Mononuclear cell (primary cell): ENCODE measurements around the gene JMY. TPM values are rescaled to one million over a fixed set of nuclear protein-coding genes. Genes with fewer than 3 reads are reported as not detected.

ENCODE experiments used
- H3K27me3 ChIP-seq: 2 replicates; pipeline ENCODE4 v1.6.0; 2011; ENCODE audit warnings: low read length, control low read depth; ENCODE audit not compliant: insufficient read depth
- H3K4me1 ChIP-seq: 2 replicates; pipeline ENCODE4 v1.5.1; 2011; ENCODE audit warnings: mild to moderate bottlenecking, low read length, control low read depth; ENCODE audit not compliant: insufficient read depth
- H3K4me3 ChIP-seq: 2 replicates; pipeline ENCODE4 v1.5.1; 2011; ENCODE audit warnings: mild to moderate bottlenecking, low read length, moderate library complexity
- H3K9me3 ChIP-seq: 2 replicates; pipeline ENCODE4 v1.5.1; 2011; ENCODE audit warnings: low read depth, mild to moderate bottlenecking, control low read depth, low read length
- total RNA-seq: library from RNA; depleted of rRNA; stranded (reverse); fragments of >200 nt; gene quantifications from one replicate; pipeline ENCODE4 v1.2.3, GENCODE V29; 2012

The JMY gene
- total RNA-seq, 1 donor, result 77.6 TPM

DNA sequence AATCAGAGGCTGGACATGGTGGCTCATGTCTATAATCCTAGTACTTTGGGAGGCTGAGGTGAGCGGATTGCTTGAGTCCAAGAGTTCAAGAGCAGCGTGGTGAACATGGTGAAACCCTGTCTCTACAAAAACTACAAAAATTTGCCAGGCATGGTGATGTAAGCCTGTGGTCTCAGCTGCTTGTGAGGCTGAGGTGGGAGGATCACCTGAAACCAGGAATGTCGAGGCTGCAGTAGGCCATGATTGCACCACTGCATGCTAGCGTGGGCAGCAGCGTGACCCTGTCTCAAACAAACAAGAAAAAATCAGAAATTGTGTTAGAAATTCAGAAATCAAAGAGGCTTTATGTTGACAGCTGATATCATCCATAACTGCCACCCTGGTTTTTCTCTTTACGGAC is 21.4 kb downstream of the JMY start:
- Histone ChIP-seq H3K9me3 (no peaks in the 10 kb centered on the region), H3K4me3 (no peak overlapping the region), H3K4me1 (no peaks in the 10 kb centered on the region), H3K27me3 (no peaks in the 10 kb centered on the region)

DNA sequence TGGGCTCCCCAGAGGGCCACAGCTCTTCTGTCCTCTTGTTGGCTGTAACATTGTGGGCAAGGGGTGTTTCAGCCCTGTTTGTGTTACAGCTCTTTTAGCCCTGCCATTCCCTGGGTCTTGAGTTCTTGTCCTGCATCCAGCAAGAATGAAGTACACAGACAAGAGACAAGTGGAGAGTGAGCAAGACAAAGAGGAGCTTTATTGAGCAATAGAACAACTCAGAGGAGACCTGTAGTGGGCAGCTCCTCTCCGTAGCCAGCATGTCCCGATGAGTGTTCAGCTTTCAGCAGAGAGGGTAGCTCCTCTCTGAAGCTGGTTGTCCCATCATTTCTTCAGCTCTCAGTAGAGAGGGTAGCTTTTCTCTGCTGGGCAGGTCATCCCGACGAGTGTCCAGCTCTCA is 22.9 kb downstream of the JMY start:
- Histone ChIP-seq H3K4me1 (peaks cover 6% of the 10 kb centered on the region), H3K9me3 (no peaks in the 10 kb centered on the region), H3K4me3 (no peak overlapping the region), H3K27me3 (no peaks in the 10 kb centered on the region)

- H3K27me3 ChIP-seq, result no peaks in the 10 kb centered on the region
- H3K4me1 ChIP-seq, result peaks cover 6% of the 10 kb centered on the region
- no peak overlapping the region for H3K4me3 ChIP-seq
- no peaks in the 10 kb centered on the region for H3K9me3 ChIP-seq
These were observed 23.5 kb downstream of the JMY start for GRCh38 chr5:79259383-79259782.

GRCh38 chr5:79259810-79260209 is 23.9 kb downstream of the JMY start:
- H3K9me3 ChIP-seq, result no peaks in the 10 kb centered on the region
- H3K4me3 ChIP-seq, result no peak overlapping the region
- peaks cover 6% of the 10 kb centered on the region for H3K4me1 ChIP-seq
- no peaks in the 10 kb centered on the region for H3K27me3 ChIP-seq

GRCh38 chr5:79261897-79262296 is 26.0 kb downstream of the JMY start:
- Histone ChIP-seq H3K27me3 (no peaks in the 10 kb centered on the region), H3K4me3 (no peak overlapping the region), H3K4me1 (peaks cover 6% of the 10 kb centered on the region), H3K9me3 (no peaks in the 10 kb centered on the region)

GRCh38 chr5:79263290-79263689 is 27.4 kb downstream of the JMY start:
- Histone ChIP-seq H3K9me3 (no peaks in the 10 kb centered on the region), H3K4me1 (peaks cover 6% of the 10 kb centered on the region), H3K27me3 (no peaks in the 10 kb centered on the region), H3K4me3 (no peak overlapping the region)

- Histone ChIP-seq H3K27me3 (no peaks in the 10 kb centered on the region), H3K4me1 (peaks cover 6% of the 10 kb centered on the region), H3K4me3 (no peak overlapping the region), H3K9me3 (no peaks in the 10 kb centered on the region)
These were observed 31.2 kb downstream of the JMY start for GRCh38 chr5:79267180-79267579.

- no peaks in the 10 kb centered on the region for H3K27me3 ChIP-seq
- H3K4me1 ChIP-seq, result no peaks in the 10 kb centered on the region
- H3K4me3 ChIP-seq, result no peak overlapping the region
- H3K9me3 ChIP-seq, result no peaks in the 10 kb centered on the region
These were observed 33.8 kb downstream of the JMY start for GRCh38 chr5:79269733-79270166.

GRCh38 chr5:79273341-79273740 is 37.4 kb downstream of the JMY start:
- H3K9me3 ChIP-seq, result no peaks in the 10 kb centered on the region

DNA sequence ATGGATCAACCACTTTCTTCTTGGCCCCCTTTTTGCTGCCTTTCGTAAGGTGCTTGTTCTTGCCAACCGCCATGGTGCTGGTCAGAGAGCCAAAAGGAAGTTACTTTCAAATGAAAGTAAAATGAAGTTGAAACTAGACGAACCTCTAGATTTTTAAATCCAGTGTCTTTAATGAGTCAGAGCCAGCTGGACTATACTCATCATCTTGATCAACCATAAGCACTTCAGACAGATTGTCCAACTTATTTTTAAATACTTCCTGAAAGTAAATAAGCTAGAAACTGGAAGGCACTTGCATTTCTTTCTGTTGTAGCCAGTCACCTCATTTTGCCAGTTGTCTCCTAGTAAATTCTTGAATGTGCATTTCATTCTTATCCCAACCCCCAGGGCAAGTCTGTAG is 48.9 kb downstream of the JMY start:
- Histone ChIP-seq H3K4me3 (no peak overlapping the region), H3K27me3 (no peaks in the 10 kb centered on the region), H3K4me1 (no peaks in the 10 kb centered on the region), H3K9me3 (no peaks in the 10 kb centered on the region)

More at GRCh38 chr5:79273341-79273740, 37.4 kb downstream of the JMY start:
- H3K4me1 ChIP-seq, result no peaks in the 10 kb centered on the region
- no peak overlapping the region for H3K4me3 ChIP-seq
- H3K27me3 ChIP-seq, result no peaks in the 10 kb centered on the region

DNA sequence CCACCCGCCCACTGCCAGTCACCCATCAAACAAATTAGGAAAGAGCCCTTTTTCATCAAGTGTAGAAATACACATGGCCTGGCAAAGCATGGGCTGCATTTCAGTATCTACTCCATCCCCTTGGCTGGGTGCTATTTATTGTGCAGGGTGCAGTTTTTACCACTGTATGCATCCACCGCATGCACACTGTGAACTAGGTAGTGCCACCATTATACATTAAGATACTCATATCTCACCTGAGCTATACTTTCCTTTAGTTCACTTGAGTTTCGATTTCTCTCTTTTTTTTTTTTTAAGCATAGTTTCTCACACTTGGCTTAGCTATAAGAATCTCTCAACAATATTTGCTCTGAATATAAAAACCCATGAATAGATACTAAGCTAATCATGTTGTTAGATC is 49.4 kb downstream of the JMY start:
- Histone ChIP-seq H3K27me3 (no peaks in the 10 kb centered on the region), H3K4me3 (no peak overlapping the region), H3K4me1 (no peaks in the 10 kb centered on the region), H3K9me3 (no peaks in the 10 kb centered on the region)

DNA sequence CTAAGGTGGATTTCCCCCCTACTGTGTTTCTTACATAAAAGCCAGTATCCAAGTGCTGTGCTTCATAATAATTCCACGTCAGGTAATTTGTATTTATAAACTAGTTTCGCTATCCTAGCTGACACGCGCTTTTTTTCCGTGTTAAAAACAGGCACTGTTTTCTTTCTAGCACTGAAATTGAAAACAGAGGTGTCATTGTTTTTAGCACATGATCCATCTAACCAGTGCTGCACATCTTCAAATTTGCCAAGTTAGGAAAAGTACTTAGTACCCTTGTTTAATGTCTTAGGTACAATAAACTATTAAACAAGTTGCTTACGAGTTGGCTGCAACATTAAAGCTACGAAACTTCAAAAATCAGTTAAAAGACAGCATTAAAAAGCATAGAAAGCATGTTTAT is 49.9 kb downstream of the JMY start:
- no peaks in the 10 kb centered on the region for H3K9me3 ChIP-seq
- H3K4me3 ChIP-seq, result no peak overlapping the region
- H3K4me1 ChIP-seq, result no peaks in the 10 kb centered on the region
- no peaks in the 10 kb centered on the region for H3K27me3 ChIP-seq

- Histone ChIP-seq H3K9me3 (no peaks in the 10 kb centered on the region), H3K4me3 (no peak overlapping the region), H3K27me3 (no peaks in the 10 kb centered on the region), H3K4me1 (no peaks in the 10 kb centered on the region)
These were observed 51.4 kb downstream of the JMY start for GRCh38 chr5:79287380-79287779.

GRCh38 chr5:79287907-79288306 is 52.0 kb downstream of the JMY start:
- Histone ChIP-seq H3K4me3 (no peak overlapping the region), H3K27me3 (no peaks in the 10 kb centered on the region), H3K9me3 (no peaks in the 10 kb centered on the region), H3K4me1 (no peaks in the 10 kb centered on the region)

- no peak overlapping the region for H3K4me3 ChIP-seq
These were observed 59.1 kb downstream of the JMY start for GRCh38 chr5:79295029-79295428.

DNA sequence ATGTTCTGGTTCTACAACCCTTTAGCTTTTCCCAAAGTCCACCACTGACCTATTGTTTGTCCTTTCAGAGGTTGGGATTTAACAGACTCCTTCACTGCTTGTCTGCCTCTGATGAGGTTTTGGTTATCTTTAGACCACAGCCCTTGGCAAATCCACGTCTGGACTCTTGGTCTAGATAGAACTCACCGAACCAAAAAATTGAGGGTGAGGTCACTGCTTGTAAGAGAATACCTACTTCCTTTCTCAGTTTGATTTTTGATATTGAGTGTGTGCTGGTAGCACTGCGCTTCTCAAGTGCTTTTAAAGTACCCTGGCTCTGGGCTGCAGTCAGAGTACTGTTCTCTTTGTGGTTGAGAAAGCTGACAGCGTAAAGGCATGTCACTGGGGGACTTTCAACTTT is 61.7 kb downstream of the JMY start:
- Histone ChIP-seq H3K27me3 (no peaks in the 10 kb centered on the region), H3K9me3 (no peaks in the 10 kb centered on the region), H3K4me3 (no peak overlapping the region), H3K4me1 (no peaks in the 10 kb centered on the region)

More at GRCh38 chr5:79295029-79295428, 59.1 kb downstream of the JMY start:
- H3K27me3 ChIP-seq, result no peaks in the 10 kb centered on the region
- no peaks in the 10 kb centered on the region for H3K9me3 ChIP-seq
- no peaks in the 10 kb centered on the region for H3K4me1 ChIP-seq
